Right ventricle myocardium superior (tissue), 1 donor: Measurements from ENCODE around the gene GSAP. TPM values are rescaled to one million over a fixed set of nuclear protein-coding genes. Genes with fewer than 3 reads are reported as not detected.
A peak's percentile ranks its signal among the peaks of the same experiment; 100 is the strongest.
"Not testable (repeated sequence)": the region's sequence is repeated elsewhere in the genome, so short reads cannot be mapped to it uniquely, and the experiment has no call there.

Experiments used
- ATAC-seq: fragments of 200-7000 bp; cut with Tn5 transposase; one replicate; pipeline ENCODE4 v1.9.1; 2020; ENCODE audit warnings: mild to moderate bottlenecking; ENCODE audit not compliant: poor library complexity
- DNase-seq: peaks from one replicate; pipeline ENCODE4 v3.0.0-alpha.2; 2020
- intact Hi-C: fragments of 100-400 bp; cut with DNase I; formaldehyde crosslinking; loops from one replicate; pipeline ENCODE4 v1.11.2; 2022
- total RNA-seq: library from RNA; stranded (reverse); fragmentation: NEBNext Ultra II Directional; extraction: Animal tissue kit (Norgen Biotek cat#: 25700); gene quantifications from one replicate; pipeline ENCODE4 v1.2.1, GENCODE V29; 2021
- donor health status: DM: no; HTN: yes; CAD: no; lungs with severe emphysema.

The GSAP gene
- total RNA-seq, 1 donor from 2014 or later: 8.0 TPM

- ATAC-seq (no peak), DNase-seq (no peak)
- intact Hi-C loops: no loop called here
These were observed 69.7 kb downstream of the GSAP start for GRCh38 chr7:77346441-77346840.

- DNase-seq, ATAC-seq, intact Hi-C loops: not testable (repeated sequence)
These were observed 70.7 kb downstream of the GSAP start for GRCh38 chr7:77345426-77345825.

GRCh38 chr7:77339726-77340125 lies 76.4 kb downstream of the GSAP start:
- DNase-seq (no peak), ATAC-seq (no peak)
- intact Hi-C loops: no loop called here

DNA sequence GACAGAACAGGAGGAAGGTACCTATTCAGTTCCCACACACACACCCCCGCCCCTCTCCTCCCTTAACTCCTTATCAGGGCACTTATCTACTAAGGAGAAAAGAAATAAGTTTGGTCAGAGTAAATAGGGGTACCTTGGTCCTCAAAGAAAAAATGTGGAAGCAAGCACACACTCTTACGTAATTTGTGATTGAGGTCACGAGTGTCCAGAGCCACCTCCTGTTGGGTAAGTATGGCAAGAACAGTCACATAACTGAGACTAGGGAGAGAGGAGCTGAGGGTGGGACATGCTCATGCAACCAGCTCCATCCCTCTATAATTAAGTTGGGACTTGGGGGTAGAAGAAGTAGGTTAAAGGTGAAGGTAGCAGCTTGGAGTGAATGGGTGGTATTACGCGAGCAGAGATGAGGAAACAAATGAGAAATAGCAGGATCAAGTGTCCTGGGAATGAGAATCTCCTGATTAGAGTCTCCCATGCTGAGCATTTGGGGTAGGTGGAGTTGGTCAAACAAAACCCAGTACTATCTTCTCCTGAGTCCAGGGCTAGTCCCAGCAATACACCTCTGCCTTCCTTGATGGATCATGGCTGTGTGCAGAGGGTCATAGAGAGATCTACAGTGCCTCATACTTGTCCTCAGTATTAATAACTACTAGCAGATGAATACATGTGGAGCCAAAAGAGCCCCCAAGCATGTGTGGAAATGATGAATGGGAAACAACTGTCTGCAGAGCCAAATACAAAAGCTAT lies 77.1 kb downstream of the GSAP start:
- ATAC-seq (peak; percentile 36), DNase-seq (no peak)
- intact Hi-C loops: no loop called here

DNA sequence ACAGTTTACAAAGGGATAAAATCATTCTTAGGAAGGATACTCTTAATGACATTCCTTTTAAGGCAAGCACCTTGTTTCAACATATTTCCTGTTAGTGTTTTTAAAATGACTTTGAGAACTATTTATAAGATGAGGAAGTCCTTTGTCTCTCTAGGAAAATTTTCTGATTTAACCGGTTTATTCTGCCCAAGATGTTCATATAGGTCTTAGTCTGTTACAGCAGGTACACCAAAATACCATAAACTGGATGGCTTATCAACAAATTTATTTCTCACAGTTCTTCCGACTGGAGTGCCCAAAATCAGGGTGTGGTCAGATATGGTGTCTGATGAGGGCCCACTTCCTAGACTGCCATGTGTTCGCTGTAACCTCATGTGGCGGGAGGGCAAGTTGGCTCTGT lies 77.9 kb downstream of the GSAP start:
- ATAC-seq (no peak), DNase-seq (no peak)
- intact Hi-C loops: no loop called here

DNA sequence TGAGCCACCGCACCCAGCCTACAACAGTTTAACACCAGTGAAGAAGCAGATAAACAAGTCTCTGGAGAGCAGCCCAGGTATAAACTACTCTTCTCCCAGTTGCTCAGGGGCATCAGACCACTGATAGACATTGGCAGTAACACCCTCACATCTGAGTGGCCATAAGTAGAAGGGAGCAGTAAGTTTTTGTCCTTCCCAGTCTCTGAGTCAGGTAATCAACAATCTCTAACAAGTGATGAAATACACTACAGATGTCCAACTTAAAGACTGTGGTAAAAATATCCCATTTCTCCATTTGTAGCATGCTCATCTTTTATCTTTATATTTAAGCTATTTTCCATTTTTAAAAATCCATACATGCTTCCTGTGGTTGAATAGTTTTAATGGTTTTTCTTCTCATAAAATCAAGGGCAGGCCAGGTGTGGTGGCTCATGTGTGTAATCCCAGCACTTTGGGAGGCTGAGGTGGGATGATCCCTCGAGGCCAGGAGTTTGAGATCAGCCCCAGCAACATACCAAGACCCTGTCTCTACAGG lies 78.6 kb downstream of the GSAP start:
- ATAC-seq: no peak
- DNase-seq: no peak
- intact Hi-C loops: no loop called here

GRCh38 chr7:77335581-77335980 lies 80.6 kb downstream of the GSAP start:
- intact Hi-C loops: no loop called here
- DNase-seq (no peak), ATAC-seq (no peak)

GRCh38 chr7:77334039-77334438 lies 82.1 kb downstream of the GSAP start:
- intact Hi-C loops, ATAC-seq, DNase-seq: not testable (repeated sequence)

GRCh38 chr7:77331938-77332695 lies 84.0 kb downstream of the GSAP start:
- ATAC-seq (peak; percentile 86), DNase-seq (peak; percentile 58)
- intact Hi-C loops: no loop called here

- ATAC-seq: no peak
- intact Hi-C loops: no loop called here
- no peak for DNase-seq
These were observed 85.8 kb downstream of the GSAP start for GRCh38 chr7:77330169-77330882.

- DNase-seq (no peak), ATAC-seq (no peak)
- intact Hi-C loops: loop anchor here (10.0 kb wide), 2 partner anchors 75 to 195 kb away; no protein-coding TSS in a partner anchor
These were observed 86.5 kb downstream of the GSAP start for GRCh38 chr7:77329466-77330168.

DNA sequence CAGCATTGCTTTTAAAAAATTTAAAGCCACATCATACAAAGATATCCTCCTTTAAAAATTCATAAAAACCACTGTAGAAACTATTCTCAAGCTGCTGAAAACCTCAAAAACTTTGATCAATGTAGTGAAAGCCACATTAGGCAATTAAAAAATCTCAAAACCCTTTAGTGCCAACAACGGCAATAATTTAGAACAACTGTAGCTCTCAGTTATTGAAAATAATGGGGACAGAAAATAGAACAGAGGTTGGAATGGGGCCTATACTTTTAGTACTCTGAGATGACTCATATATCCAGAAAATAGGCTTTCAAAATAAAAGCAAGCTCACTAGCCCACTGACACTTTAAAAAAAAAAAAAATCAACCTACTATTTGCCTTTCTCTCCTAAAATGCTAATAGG lies 87.5 kb downstream of the GSAP start:
- ATAC-seq: no peak
- intact Hi-C loops: loop anchor here (10.0 kb wide), 2 partner anchors 74 to 194 kb away; no protein-coding TSS in a partner anchor
- DNase-seq: no peak

GRCh38 chr7:77327932-77328628 lies 88.1 kb downstream of the GSAP start:
- peak; percentile 49 for DNase-seq
- intact Hi-C loops: loop anchor here (10.0 kb wide), 2 partner anchors 73 to 193 kb away; no protein-coding TSS in a partner anchor
- peak; percentile 55 for ATAC-seq

GRCh38 chr7:77327067-77327931 lies 88.8 kb downstream of the GSAP start:
- intact Hi-C loops: loop anchor here (10.0 kb wide), 2 partner anchors 72 to 192 kb away; no protein-coding TSS in a partner anchor
- DNase-seq (peak; percentile 52), ATAC-seq (peak; percentile 67)

- no peak for ATAC-seq
- intact Hi-C loops: loop anchor here (10.0 kb wide), 2 partner anchors 71 to 191 kb away; no protein-coding TSS in a partner anchor
- DNase-seq: no peak
These were observed 90.0 kb downstream of the GSAP start for GRCh38 chr7:77326131-77326530.

DNA sequence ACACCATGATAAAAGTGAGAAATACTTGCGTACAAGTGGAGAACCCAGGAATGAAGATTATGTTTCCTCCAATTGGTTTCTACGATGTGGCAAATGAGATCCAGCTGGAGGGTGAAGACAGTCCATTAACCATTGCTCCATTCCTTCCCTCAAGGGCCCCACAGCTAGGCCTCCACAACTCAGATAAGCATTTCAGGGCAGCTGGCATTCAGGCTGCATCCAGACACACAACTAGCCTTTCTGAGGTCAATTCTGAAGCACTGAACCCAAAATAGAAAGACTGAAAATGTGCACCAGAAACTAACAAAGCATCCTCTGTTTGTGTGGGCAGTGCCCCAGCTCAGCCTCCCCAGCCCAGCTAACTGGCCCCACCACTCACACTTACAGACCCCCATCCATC lies 94.8 kb downstream of the GSAP start:
- ATAC-seq (peak; percentile 33), DNase-seq (peak; percentile 29)
- intact Hi-C loops: loop anchor here (10.0 kb wide), 2 partner anchors 66 to 186 kb away; no protein-coding TSS in a partner anchor

GRCh38 chr7:77320714-77321113 lies 95.4 kb downstream of the GSAP start:
- ATAC-seq (no peak), DNase-seq (no peak)
- intact Hi-C loops: loop anchor here (10.0 kb wide), 2 partner anchors 66 to 186 kb away; no protein-coding TSS in a partner anchor
